DND-41 (cell line): Measurements from ENCODE around the gene SAMD9.
"Not testable (repeated sequence)": the region's sequence is repeated elsewhere in the genome, so short reads cannot be mapped to it uniquely, and the experiment has no call there.

Experiments
- EZH2 ChIP-seq: IDR thresholded peaks from 3 replicates; pipeline ENCODE4 v1.6.1; 2012; ENCODE audit warnings: borderline replicate concordance, low read depth, mild to moderate bottlenecking, moderate library complexity, low read length, inconsistent platforms; ENCODE audit not compliant: severe bottlenecking
- TF ChIP-seq, protein P1 (sequence below): IDR thresholded peaks from 2 replicates; pipeline ENCODE4 v1.5.1; 2012; ENCODE audit warnings: borderline replicate concordance, low read length, moderate library complexity, mild to moderate bottlenecking; ENCODE audit not compliant: poor library complexity, severe bottlenecking; ENCODE audit errors: extremely low read depth

DNA sequence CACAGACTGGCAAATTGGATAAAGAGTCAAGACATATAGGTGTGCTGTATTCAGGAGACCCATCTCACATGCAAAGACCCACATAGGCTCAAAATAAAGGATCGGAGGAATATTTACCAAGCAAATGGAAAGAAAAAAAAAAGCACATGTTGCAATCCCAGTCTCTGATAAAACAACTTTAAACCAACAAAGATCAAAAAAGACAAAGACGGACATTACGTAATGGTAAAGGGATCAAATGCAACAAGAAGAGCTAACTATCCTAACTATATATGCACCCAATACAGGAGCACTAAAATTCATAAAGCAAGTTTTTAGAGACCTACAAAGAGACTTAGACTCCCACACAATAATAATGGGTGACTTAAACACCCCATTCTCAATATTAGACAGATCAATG lies 5.8 kb upstream of the SAMD9 start:
- TF ChIP-seq, protein P1, sequence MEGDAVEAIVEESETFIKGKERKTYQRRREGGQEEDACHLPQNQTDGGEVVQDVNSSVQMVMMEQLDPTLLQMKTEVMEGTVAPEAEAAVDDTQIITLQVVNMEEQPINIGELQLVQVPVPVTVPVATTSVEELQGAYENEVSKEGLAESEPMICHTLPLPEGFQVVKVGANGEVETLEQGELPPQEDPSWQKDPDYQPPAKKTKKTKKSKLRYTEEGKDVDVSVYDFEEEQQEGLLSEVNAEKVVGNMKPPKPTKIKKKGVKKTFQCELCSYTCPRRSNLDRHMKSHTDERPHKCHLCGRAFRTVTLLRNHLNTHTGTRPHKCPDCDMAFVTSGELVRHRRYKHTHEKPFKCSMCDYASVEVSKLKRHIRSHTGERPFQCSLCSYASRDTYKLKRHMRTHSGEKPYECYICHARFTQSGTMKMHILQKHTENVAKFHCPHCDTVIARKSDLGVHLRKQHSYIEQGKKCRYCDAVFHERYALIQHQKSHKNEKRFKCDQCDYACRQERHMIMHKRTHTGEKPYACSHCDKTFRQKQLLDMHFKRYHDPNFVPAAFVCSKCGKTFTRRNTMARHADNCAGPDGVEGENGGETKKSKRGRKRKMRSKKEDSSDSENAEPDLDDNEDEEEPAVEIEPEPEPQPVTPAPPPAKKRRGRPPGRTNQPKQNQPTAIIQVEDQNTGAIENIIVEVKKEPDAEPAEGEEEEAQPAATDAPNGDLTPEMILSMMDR = not testable (repeated sequence)
- not testable (repeated sequence) for TF ChIP-seq EZH2
